Measurements from ENCODE around the gene DENND4C.

GRCh38 chr9:19216466-19216865 is 14.0 kb upstream of the DENND4C start:
- TF ChIP-seq CTCF (IDR thresholded peaks at IDR 0.05) = no peak
- no peak for TF ChIP-seq POLR2AphosphoS5 (IDR thresholded peaks at IDR 0.05)

All from sigmoid colon (tissue), 4 donors.